ENCODE results near the gene SRL. TPM values are rescaled to one million over a fixed set of nuclear protein-coding genes. Genes with fewer than 3 reads are reported as not detected.

The SRL gene
- total RNA-seq, 6 experiments from 2014 or later = 0.18 to 0.62 (median 0.28) TPM

GRCh38 chr16:4139968-4140367 lies 101.9 kb downstream of the SRL start:
- intact Hi-C loops (cut with DNase I) = no loop called here

More at GRCh38 chr16:4139968-4140367, 101.9 kb downstream of the SRL start:
- ATAC-seq (no peak), DNase-seq (no peak)
- Histone ChIP-seq H3K36me3 (no peaks in the 10 kb centered on the region), H3K4me3 (no peak overlapping the region), H3K27ac (no peak overlapping the region), H3K4me1 (no peaks in the 10 kb centered on the region), H3K9me3 (no peaks in the 10 kb centered on the region), H3K27me3 (no peaks in the 10 kb centered on the region)
- TF ChIP-seq CTCF (IDR thresholded peaks at IDR 0.05) (no peak), POLR2A (IDR thresholded peaks at IDR 0.05) (no peak)

Other genes starting within 250 kb of the SRL start
- gene ADCY9, start 125.6 kb downstream of the SRL start, total RNA-seq = 10 to 100 TPM; 17.3 to 41.5 (median 25.6) TPM
- 1 to 10 TPM; 2.6 to 5.8 (median 3.7) TPM for gene TFAP4, start 30.9 kb upstream of the SRL start, total RNA-seq
- gene GLIS2, start 74.0 kb upstream of the SRL start, total RNA-seq = 1 to 10 TPM in 5 of 6 experiments, under 1 TPM in 1; 0.79 to 2.6 (median 1.4) TPM
- gene PAM16, start 109.2 kb upstream of the SRL start, total RNA-seq = 10 to 100 TPM; 27.9 to 45.9 (median 32.8) TPM
- 10 to 100 TPM; 13.5 to 22.9 (median 16.8) TPM for gene VASN, start 129.8 kb upstream of the SRL start, total RNA-seq
- 10 to 100 TPM in 5 of 6 experiments, 1 to 10 TPM in 1; 7.8 to 22.9 (median 13.3) TPM for gene CORO7, start 174.5 kb upstream of the SRL start, total RNA-seq
- gene DNAJA3, start 183.8 kb upstream of the SRL start, total RNA-seq = 100 to 1,000 TPM in 2 of 6 experiments, 10 to 100 TPM in 4; 36.4 to 110 (median 49.0) TPM
- gene NMRAL1, start 232.5 kb upstream of the SRL start, total RNA-seq = 10 to 100 TPM; 19.9 to 44.0 (median 35.5) TPM
- gene HMOX2, start 234.3 kb upstream of the SRL start, total RNA-seq = 10 to 100 TPM; 39.7 to 74.7 (median 55.4) TPM